NCI-H2196 treated with DMSO at 0.1 percent for 48 hours (cell line): Measurements from ENCODE around the gene VTI1A.

Source experiments
- DNase-seq: peaks from one replicate; lab custom pipeline; 2025; ENCODE audit not compliant: unreplicated experiment; lab: John Stamatoyannopoulos, UW

Gene VTI1A

DNA sequence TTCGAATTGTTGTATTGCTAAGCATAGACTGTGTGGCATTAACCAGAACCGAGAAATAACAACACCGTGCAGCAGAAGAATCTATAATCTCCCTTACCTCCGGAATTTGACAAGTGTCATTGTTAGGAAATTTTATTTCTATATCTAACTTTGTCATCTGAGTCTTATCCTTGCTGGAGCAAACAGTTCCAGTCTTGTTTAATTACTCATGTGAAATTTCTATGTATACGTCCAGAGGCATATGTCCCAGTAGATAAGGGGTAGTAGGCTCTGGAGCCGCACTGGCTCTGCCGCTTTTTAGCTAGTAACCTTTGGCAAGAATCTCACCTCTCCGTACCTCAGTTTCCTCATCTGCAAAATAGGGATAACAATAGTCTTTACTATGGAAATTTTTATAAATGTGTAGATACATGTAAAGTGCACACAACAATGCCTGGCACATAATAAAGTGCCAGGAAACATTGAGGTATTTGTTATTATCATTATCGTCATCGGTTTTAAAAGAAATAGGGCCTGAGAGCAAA lies 228.6 kb downstream of the VTI1A start:
- DNase-seq, result no peak

DNA sequence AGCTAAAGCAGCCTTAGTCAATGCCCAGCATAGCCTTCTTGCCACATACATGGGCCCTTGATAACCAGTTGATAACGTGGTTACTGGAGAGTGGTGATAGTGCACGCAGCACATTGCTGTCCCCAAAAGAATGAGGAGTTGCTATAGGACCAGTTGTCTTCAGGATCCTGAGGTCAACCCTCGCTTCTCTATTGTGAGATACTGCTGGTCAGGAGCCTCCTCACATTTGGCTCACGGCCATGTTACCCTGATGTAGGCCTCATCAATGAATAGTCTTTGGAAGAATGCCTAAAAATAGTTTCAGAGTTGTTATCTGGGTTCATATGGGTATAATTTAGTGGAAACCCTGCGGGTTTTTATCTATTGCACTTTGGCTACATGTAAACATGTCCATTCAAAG lies 230.7 kb downstream of the VTI1A start:
- DNase-seq, result no peak

GRCh38 chr10:112678581-112678980 lies 231.6 kb downstream of the VTI1A start:
- DNase-seq, result no peak

GRCh38 chr10:112678987-112679386 lies 232.0 kb downstream of the VTI1A start:
- no peak for DNase-seq

- DNase-seq, result no peak
These were observed 232.4 kb downstream of the VTI1A start for GRCh38 chr10:112679392-112679791.

DNA sequence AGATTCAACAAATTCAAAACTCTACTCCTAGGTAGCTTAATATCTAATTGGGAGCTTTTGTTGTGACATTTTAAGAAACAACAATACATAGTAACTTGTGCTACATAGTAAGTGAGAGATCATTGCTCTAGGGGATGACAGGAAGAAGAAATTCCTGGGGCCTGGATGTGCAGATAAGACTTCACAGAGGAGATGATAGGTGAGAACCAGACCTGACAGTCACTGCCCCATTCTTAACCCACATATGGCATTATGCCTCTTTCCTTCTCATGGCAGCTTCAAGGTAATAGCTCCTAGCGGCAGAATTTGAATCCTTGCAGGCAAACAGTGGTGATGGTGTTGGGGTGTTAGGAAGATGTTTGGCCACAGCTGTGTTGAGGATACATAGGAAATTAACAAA lies 233.6 kb downstream of the VTI1A start:
- no peak for DNase-seq

DNA sequence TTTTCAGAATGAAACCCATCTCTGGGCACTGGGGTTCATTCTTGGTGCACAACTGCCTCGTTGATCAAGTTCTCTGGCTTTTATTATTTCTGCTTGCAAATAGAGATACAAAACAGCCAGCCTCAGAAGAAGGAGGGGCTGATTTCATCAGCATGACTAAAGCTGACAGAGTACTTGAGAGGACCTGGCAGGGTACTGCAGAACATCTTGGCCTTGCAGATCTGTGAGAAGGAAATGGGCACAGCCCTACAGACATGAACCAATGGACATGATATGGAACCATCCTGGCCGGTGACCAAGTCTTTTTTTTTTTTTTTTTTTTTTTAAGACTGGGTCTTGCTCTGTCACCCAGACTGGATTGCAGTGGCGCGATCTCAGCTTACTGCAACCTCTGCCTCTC lies 240.6 kb downstream of the VTI1A start:
- DNase-seq, result no peak

DNA sequence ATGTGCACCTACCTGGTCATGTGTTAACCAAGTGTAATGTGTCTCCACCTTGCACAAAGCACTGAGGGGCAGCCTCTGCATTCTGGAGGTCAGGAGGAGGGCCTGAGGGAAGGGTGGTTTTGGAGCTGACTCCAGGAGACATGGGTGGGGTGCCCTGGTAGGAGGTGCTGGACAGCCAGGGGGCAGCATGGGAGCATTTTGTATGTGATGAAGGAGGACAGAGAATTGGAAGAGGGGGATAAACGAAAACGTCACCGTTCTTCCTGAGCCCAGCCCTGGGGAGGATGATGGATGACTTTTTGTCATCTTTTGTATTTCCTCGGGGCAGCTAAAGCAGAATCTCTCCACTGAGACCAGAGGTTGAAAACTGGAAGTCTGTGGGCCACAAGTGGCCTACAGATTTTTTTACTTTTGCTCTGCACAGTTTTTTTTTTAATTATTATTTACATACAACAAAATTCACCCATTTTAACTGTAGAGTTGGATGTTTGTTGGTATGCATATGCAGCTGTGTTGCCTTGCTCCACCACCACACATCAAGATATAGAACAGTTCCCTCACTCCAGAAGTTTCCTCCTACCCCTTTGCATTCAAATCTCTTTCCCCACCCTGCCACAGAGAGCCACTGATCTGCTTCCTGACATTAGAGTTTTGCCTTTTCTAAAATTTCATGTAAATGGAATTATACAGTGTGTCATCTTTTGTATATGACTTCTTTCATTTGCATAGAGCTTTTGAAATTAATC lies 242.5 kb downstream of the VTI1A start:
- no peak for DNase-seq

GRCh38 chr10:112695539-112695938 lies 248.5 kb downstream of the VTI1A start:
- DNase-seq, result no peak

DNA sequence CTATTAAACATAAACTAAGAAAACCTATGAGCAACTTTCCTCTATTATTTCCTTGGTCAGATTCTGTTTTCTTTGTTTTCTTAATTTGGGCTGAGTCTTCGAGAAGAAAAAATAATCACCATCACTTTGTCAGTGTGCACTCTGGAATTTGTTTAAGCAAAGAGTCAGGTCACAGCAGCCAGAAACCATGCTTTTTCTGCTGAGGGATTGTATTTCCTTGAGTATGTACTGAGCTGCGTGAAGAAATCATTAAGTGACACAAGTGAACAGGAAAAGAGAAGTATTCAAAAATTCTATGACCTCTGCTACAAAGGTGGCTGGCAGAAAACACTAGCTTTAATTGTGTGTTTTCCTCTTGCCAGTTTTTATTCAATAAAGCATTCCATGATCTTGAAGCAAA lies 249.6 kb downstream of the VTI1A start:
- DNase-seq, result no peak

DNA sequence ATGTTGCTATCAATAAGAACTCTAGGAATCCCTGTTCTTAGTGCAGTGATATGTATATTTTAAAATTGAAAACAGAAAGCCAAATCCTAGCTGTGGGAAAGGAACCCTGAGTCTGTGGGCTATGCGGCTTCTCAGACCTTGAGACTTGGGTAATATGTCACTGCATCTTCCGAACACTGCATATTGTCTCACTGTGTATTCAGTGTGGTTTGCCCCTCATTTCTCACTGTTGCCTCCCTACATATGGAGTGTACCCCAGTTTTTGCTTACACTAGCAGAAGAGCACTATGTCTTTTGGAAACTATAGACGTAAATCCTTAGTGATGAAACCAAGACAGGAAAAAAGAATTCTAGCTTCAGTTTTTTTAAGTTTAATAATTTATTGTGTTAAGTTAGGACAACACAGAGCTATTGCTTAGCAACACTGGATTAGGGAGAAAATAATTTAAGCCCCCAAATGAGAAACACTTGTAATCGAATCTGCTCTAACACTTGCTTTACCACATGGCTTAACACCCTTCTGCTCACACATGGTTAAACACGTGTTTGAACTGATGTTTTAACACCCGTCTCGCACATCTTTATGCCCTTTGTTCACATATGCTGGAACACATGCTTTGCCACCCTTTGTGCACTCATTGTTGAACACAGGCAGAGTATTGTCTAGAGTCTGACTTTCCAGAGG lies 251.3 kb downstream of the VTI1A start:
- no peak for DNase-seq

- no peak for DNase-seq
These were observed 251.8 kb downstream of the VTI1A start for GRCh38 chr10:112698818-112699164.

DNA sequence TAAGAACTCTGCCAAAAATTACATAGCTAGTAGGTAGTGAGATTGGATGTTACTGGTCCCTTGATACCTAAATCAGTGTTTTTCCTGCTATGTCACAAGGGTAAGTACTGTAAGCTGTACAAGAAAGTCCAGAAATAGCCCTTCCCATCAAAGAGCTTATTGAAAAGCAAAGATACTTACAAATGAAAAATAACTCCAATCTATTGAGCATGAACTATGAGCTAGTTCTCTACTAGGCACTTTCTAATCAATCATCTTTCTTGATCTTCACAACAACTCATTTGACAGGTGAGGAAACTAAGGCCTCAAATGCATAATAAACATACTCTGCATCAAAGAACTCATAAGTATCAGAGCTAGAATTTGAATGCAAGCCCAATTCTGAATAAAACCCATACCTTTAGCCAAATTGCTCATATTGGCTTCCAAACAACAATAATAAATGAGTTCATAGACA lies 253.2 kb downstream of the VTI1A start:
- DNase-seq, result no peak

- no peak for DNase-seq
These were observed 254.3 kb downstream of the VTI1A start for GRCh38 chr10:112701211-112701877.

DNA sequence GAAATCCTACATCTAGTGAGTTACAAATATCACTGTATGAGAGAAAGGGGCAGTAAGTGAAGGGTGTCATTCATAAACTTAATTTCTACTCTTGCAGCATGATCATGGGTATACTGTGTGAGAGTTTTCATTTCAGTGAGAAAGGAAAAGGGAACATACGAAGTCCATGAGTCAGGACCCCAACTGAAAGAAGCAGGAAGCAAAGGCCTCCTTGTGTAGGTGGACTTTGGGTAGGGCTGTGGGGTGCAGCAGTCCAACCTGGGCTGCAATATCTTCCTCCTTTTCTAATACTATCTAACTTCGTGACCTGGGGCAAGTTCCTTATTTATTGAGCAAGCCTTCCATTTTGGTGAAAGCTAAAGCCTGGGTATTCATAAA lies 254.9 kb downstream of the VTI1A start:
- no peak for DNase-seq

DNA sequence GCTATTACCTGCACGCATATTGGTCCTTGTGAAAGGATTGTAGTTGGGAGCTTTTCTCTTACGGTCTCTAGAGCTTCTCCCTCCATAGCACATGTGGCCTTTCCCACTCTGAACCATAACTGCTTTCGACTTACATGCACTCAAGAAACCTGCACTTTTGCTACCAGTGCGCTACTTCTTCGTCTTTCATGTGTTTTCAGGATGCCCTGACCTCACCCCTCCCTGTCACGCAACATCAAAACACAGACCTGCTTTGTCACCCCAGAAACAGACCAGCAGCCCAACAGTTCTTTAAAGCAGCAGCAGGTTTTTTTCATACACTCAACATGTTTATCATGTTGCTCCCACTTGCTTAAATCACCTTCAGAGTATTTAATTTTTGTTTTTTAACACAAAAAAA lies 259.6 kb downstream of the VTI1A start:
- no peak for DNase-seq

DNA sequence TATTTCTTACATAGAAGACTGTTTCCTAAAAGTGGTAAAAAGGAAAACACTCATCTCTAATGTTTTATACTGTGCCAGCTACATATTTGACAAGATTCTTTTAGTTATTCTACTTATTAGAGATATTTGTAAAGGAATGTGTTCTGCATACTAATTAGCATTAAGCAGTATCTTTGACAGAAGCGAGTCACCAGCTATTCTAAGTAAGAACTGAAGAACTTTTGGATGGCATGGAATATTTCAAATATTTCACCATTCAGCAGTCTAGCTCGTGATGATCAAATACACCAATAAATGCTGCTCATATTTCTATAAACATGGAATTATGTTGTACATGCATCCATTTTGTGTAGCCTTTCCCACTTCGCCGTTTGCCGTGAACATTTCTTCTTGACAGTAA lies 261.4 kb downstream of the VTI1A start:
- DNase-seq, result no peak

DNA sequence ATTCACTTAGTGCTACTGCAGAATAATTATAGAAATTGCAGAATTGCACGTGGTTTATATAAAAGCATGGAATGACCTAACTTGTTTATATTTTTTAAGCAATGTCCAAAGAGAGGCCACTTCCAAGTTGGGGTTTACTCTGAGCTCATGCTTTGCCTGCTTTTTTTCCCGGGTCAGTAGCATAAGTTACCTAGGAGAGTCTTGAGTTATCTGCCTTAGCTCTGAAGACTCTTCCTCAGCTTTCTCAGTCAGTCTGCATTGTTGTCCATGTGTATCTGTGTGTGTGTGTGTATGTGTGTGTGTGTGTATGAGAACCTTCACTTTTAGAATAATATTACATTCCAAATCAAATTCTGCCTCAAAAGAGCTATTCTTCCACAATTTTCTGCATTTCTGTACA lies 263.5 kb downstream of the VTI1A start:
- no peak for DNase-seq

DNA sequence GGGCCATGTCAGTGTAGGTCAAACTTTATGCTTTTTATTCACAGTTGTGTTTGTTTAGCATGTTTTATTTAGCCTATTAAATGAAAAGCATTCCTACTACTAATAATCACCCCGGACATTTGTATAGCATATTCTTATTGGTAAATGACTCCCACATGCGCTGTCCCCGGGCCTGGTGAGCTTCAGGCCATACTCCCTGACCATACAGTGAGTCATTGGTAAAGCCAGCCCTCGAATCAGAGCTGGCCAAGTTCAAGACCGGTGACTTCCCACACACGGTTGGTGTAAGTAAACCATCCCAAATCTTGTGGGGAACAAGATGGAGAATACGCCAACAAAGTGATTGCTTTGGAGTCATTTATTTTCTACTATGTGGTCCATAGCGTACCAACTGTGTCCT lies 264.4 kb downstream of the VTI1A start:
- DNase-seq, result no peak

GRCh38 chr10:112712536-112712935 lies 265.5 kb downstream of the VTI1A start:
- DNase-seq, result no peak

GRCh38 chr10:112713411-112713810 lies 266.4 kb downstream of the VTI1A start:
- DNase-seq, result no peak

DNA sequence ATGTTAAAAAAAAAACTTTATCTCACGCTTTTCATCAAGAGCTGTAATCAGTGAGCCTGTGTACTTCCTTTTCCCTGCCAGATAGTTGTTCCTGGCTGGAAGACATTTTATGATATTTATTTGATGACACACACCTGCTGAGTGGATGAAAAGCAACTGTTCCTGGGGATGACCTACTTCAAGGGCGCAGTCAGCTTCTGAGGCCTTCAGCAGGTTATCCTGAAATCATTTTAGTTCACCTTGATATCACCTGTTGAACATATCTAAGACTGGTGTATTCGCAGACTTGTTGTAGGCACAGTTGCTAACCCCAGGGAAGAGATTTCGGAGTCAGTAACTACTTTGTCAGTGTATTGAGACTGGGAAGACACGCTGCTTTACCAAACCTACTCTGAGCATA lies 268.6 kb downstream of the VTI1A start:
- no peak for DNase-seq
